Natural killer cell (primary cell): ENCODE results near the gene NANS. TPM values are rescaled to one million over a fixed set of nuclear protein-coding genes. Genes with fewer than 3 reads are reported as not detected.

Experiments
- ATAC-seq, 3 donors: fragments of 150-1000 bp in 2 of 3; fragments of 200-7000 bp in 1 of 3; cut with Tn5 transposase; 1 replicate in 1 of 3; 2 replicates in 2 of 3; pipeline ENCODE4 v1.10.0; 2021; ENCODE audit warnings: mild to moderate bottlenecking in 2 of 3, moderate library complexity in 2 of 3
- DNase-seq, 2 donors: peaks; one replicate each; pipeline versions ENCODE4 v3.0.0 to v3.0.0-alpha.2; 2013 to 2021; ENCODE audit warnings: mixed read lengths in 1 of 2
- H3K27ac ChIP-seq: one replicate; pipeline ENCODE4 v1.5.1; 2013; ENCODE audit warnings: mild to moderate bottlenecking, low read length
- H3K27me3 ChIP-seq: one replicate; pipeline ENCODE4 v1.6.1; 2013; ENCODE audit warnings: low read length; ENCODE audit not compliant: control insufficient read depth, insufficient read depth
- H3K36me3 ChIP-seq: one replicate; pipeline ENCODE4 v1.6.1; 2013; ENCODE audit warnings: low read length; ENCODE audit not compliant: control insufficient read depth, insufficient read depth
- H3K4me1 ChIP-seq: one replicate; pipeline ENCODE4 v1.6.1; 2013; ENCODE audit warnings: low read length; ENCODE audit not compliant: control insufficient read depth, insufficient read depth
- H3K4me3 ChIP-seq: one replicate; pipeline ENCODE4 v1.5.1; 2013; ENCODE audit warnings: low read length
- H3K9me3 ChIP-seq: one replicate; pipeline ENCODE4 v1.6.1; 2013; ENCODE audit warnings: low read length; ENCODE audit not compliant: control insufficient read depth, insufficient read depth
- H3K27ac Mint-ChIP-seq, 2 donors: one replicate each; pipeline ENCODE4 v1.8.0; 2022; ENCODE audit warnings: mild to moderate bottlenecking in 2 of 2, mixed read lengths in 2 of 2, moderate library complexity in 1 of 2
- H3K27me3 Mint-ChIP-seq, 2 donors: one replicate each; pipeline ENCODE4 v1.8.0; 2022; ENCODE audit warnings: low read depth in 2 of 2, mixed read lengths in 2 of 2
- H3K36me3 Mint-ChIP-seq: one replicate; pipeline ENCODE4 v1.8.0; 2022; ENCODE audit warnings: mixed read lengths
- H3K4me1 Mint-ChIP-seq, 2 donors: one replicate each; pipeline ENCODE4 v1.8.0; 2022; ENCODE audit warnings: mixed read lengths in 2 of 2
- H3K4me3 Mint-ChIP-seq: one replicate; pipeline ENCODE4 v1.8.0; 2022; ENCODE audit warnings: mild to moderate bottlenecking, moderate library complexity, mixed read lengths
- H3K9me3 Mint-ChIP-seq, 2 donors: one replicate each; pipeline ENCODE4 v1.8.0; 2022; ENCODE audit warnings: mixed read lengths in 2 of 2
- WGBS: methylation state at CpG from one replicate; pipeline ENCODE4 v1.1.7; 2013; ENCODE audit warnings: missing lambda C conversion rate; ENCODE audit not compliant: insufficient coverage; 5-methylcytosine and 5-hydroxymethylcytosine counted together
- intact Hi-C: fragments of 100-400 bp; cut with micrococcal nuclease; formaldehyde crosslinking; loops from one replicate; pipeline ENCODE4 v1.14.2; 2022
- total RNA-seq, 4 donors: library from RNA; stranded (reverse); fragments of 120-200 nt in 1 of 4; gene quantifications; one replicate each; pipeline versions ENCODE4 v1.2.3 to v1.2.4, GENCODE V29; 2013 to 2022
- TF ChIP-seq, protein P1 (sequence below): fragments of 200-600 bp; IDR thresholded peaks from one replicate; pipeline ENCODE4 v1.8.0; 2022; ENCODE audit warnings: antibody characterized with exemption

NANS gene
- total RNA-seq, 3 donors from 2014 or later (not counting 1 experiment from before 2014, with no cell fraction given), result 30.7 to 36.8 (median 34.1) TPM

DNA sequence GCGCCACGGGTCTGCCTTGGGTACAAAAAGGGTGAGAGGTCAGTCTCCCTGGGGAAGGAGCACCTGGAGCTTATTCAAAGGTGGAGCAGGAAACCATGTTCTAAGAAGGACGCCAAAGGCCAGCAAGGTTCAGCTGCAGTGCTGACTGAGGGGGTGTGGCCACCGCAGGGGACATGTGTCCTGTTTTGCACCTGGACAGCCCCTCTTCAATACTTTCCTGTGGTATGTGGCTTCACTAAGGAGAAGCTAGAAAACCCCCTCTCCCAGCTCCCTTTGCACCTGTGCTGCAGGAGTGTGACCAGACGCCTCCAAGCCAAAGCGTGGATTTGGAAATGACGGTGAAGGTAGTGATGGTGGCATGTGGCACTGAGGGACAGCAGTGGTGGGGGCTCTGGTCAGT lies 38.9 kb downstream of the NANS start:
- no peak for DNase-seq
- H3K4me1 ChIP-seq, result peaks cover 21% of the 10 kb centered on the region
- no peaks in the 10 kb centered on the region for H3K9me3 ChIP-seq
- peaks cover 20 to 47% of the 10 kb centered on the region in 2 donors for H3K4me1 Mint-ChIP-seq
- H3K27ac Mint-ChIP-seq, result no peak overlapping the region
- H3K4me3 ChIP-seq, result no peak overlapping the region
- no peaks in the 10 kb centered on the region for H3K27me3 ChIP-seq
- no peaks in the 10 kb centered on the region for H3K9me3 Mint-ChIP-seq
- TF ChIP-seq, protein P1, sequence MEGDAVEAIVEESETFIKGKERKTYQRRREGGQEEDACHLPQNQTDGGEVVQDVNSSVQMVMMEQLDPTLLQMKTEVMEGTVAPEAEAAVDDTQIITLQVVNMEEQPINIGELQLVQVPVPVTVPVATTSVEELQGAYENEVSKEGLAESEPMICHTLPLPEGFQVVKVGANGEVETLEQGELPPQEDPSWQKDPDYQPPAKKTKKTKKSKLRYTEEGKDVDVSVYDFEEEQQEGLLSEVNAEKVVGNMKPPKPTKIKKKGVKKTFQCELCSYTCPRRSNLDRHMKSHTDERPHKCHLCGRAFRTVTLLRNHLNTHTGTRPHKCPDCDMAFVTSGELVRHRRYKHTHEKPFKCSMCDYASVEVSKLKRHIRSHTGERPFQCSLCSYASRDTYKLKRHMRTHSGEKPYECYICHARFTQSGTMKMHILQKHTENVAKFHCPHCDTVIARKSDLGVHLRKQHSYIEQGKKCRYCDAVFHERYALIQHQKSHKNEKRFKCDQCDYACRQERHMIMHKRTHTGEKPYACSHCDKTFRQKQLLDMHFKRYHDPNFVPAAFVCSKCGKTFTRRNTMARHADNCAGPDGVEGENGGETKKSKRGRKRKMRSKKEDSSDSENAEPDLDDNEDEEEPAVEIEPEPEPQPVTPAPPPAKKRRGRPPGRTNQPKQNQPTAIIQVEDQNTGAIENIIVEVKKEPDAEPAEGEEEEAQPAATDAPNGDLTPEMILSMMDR, result no peak
- no peak overlapping the region for H3K27ac ChIP-seq
- peaks cover 47% of the 10 kb centered on the region for H3K36me3 ChIP-seq
- no peak for ATAC-seq
- H3K4me3 Mint-ChIP-seq, result no peak overlapping the region
- peaks cover 16% of the 10 kb centered on the region for H3K36me3 Mint-ChIP-seq
- intact Hi-C loops, result no loop called here
- WGBS, result 93% methylated on average over 7 of the region's 7 CpGs
- no peaks in the 10 kb centered on the region for H3K27me3 Mint-ChIP-seq

DNA sequence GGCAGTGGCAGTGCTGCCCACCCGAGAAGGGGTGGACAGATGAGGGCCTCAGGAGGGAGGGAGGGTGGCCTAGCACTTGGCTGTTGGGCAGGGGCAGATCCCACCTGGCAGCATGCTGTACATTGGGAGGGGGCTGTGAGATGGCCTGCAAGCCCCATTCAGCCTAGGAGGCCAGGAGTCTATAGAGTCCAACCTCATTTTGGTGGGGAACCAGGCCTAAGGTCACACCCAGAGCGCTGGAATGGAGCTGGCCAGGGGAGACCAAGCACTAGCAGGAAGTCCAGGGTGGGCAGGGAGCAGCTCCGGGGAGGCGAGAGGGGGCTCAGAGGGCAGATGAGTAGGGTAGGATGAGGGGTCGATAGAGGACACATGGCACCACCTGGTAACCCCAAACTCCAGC lies 39.6 kb downstream of the NANS start:
- Histone ChIP-seq H3K4me1 (peaks cover 25% of the 10 kb centered on the region), H3K27me3 (no peaks in the 10 kb centered on the region), H3K9me3 (no peaks in the 10 kb centered on the region), H3K36me3 (peaks cover 47% of the 10 kb centered on the region), H3K4me3 (no peak overlapping the region), H3K27ac (no peak overlapping the region)
- DNase-seq (no peak), ATAC-seq (no peak)
- WGBS, result 99% methylated on average over 5 of the region's 5 CpGs
- TF ChIP-seq, protein P1, result no peak
- Mint-ChIP-seq H3K27ac (peak overlapping the region in 1 of 2 donors; percentile 80), H3K36me3 (peaks cover 16% of the 10 kb centered on the region), H3K4me1 (peaks cover 24 to 48% of the 10 kb centered on the region in 2 donors), H3K27me3 (no peaks in the 10 kb centered on the region), H3K4me3 (no peak overlapping the region), H3K9me3 (no peaks in the 10 kb centered on the region)
- intact Hi-C loops, result no loop called here

DNA sequence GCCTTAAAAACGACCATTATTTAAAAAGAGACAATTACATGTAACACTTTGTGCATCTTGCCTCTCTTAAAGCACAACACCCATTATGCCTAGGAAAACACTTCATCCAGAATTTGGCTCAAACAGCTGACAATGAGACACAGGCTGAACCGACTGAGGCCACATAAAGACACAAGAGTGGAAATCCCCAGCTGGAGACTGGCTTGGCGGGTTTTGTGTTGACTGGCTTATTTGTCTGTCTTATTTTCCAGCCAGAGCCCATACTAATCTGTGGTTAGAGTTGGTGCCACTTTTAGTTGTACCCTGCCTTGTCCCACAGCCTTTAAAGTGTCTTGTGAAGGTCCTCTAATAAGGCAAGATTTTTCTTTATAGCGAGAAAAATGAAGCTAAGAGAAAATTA lies 41.3 kb downstream of the NANS start:
- Mint-ChIP-seq H3K36me3 (peaks cover 11% of the 10 kb centered on the region), H3K27me3 (no peaks in the 10 kb centered on the region), H3K4me3 (peak overlapping the region; percentile 28), H3K9me3 (no peaks in the 10 kb centered on the region), H3K27ac (peak overlapping the region; percentile 80 to 89), H3K4me1 (peaks cover 41 to 62% of the 10 kb centered on the region in 2 donors)
- Histone ChIP-seq H3K4me3 (no peak overlapping the region), H3K36me3 (peaks cover 47% of the 10 kb centered on the region), H3K4me1 (peaks cover 39% of the 10 kb centered on the region), H3K27me3 (no peaks in the 10 kb centered on the region), H3K9me3 (no peaks in the 10 kb centered on the region), H3K27ac (no peak overlapping the region)
- DNase-seq (peak in 1 of 2 donors; percentile 74), ATAC-seq (no peak)
- intact Hi-C loops, result no loop called here
- WGBS, result 63% methylated on average over 4 of the region's 4 CpGs
- TF ChIP-seq, protein P1, result no peak

DNA sequence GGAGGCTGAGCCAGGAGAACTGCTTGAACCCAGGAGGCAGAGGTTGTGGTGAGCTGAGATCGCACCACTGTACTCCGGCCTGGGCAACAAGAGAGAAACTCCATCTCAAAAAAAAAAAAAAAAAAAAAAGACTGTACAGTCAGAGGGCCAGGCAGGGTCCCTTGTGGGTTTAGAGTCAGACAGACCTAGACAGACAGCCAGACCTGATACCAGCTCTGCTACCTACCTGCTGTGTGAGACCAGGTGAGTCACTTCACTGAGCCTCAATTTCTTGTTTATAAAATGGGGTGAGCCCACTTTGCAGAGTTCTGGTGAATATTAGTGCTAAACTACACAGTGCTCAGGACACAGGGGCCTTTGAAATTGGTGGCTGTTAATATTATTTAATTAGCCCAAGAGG lies 42.8 kb downstream of the NANS start:
- no peak overlapping the region for H3K4me3 Mint-ChIP-seq
- peaks cover 6% of the 10 kb centered on the region for H3K36me3 Mint-ChIP-seq
- H3K27ac ChIP-seq, result peak overlapping the region; percentile 30
- no peaks in the 10 kb centered on the region for H3K9me3 ChIP-seq
- H3K27me3 Mint-ChIP-seq, result no peaks in the 10 kb centered on the region
- peaks cover 42% of the 10 kb centered on the region for H3K36me3 ChIP-seq
- peaks cover 47 to 59% of the 10 kb centered on the region in 2 donors for H3K4me1 Mint-ChIP-seq
- TF ChIP-seq, protein P1, result no peak
- no peaks in the 10 kb centered on the region for H3K9me3 Mint-ChIP-seq
- no peaks in the 10 kb centered on the region for H3K27me3 ChIP-seq
- H3K27ac Mint-ChIP-seq, result peak overlapping the region; percentile 89 to 92
- no peak for DNase-seq
- ATAC-seq, result no peak
- 83% methylated on average over 2 of the region's 2 CpGs for WGBS
- no peak overlapping the region for H3K4me3 ChIP-seq
- H3K4me1 ChIP-seq, result peaks cover 52% of the 10 kb centered on the region
- intact Hi-C loops, result no loop called here
